D721Med (cell line): ENCODE results near the gene CHST11.

ENCODE experiments used
- DNase-seq: peaks from one replicate; pipeline ENCODE4 v3.0.0; 2011; ENCODE audit warnings: low spot score; ENCODE audit not compliant: insufficient read length
- FAIRE-seq: peaks from 2 replicates; lab custom pipeline; 2011; peaks lifted over from hg19 to GRCh38; lab: Jason Lieb, UNC
- CTCF ChIP-seq: IDR thresholded peaks from 2 replicates; pipeline ENCODE4 v1.5.1; 2012; ENCODE audit warnings: mild to moderate bottlenecking, control low read depth; ENCODE audit not compliant: insufficient read depth; ENCODE audit errors: missing control alignments

CHST11 gene

DNA sequence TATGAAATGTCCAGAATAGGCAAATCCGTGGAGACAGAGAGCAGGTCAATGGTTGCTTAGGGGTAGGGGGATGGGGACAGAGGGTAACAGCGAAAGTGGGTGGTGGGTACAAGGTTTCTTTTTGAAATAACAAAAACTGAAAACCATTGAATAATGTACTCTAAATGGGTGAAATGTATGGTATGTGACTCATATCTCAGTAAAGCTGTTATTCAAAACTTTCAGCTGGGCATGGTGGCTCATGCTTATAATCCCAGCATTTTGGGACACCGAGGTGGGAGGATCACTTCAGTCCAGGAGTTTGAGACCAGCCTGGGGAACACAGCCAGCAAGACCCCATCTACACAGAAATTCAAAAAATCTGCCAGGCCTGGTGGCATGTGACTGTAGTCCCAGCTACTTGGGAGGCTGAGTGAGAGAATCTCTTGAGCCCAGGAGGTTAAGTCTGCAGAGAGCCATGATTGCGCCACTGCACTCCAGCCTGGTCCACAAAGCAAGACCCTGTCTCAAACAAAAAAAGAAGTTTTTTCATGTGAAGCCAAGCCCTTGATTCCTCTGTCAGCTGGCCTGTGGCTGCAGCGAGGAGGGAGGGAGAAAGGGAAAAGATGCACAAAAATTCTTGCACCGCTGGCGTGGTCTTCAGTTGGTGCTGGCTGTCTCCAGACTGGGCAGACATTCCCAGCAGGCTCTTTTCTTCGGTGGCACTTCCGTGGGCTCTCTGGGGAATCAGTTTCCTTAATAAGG is 253.1 kb downstream of the CHST11 start:
- DNase-seq, result no peak
- no peak for FAIRE-seq

DNA sequence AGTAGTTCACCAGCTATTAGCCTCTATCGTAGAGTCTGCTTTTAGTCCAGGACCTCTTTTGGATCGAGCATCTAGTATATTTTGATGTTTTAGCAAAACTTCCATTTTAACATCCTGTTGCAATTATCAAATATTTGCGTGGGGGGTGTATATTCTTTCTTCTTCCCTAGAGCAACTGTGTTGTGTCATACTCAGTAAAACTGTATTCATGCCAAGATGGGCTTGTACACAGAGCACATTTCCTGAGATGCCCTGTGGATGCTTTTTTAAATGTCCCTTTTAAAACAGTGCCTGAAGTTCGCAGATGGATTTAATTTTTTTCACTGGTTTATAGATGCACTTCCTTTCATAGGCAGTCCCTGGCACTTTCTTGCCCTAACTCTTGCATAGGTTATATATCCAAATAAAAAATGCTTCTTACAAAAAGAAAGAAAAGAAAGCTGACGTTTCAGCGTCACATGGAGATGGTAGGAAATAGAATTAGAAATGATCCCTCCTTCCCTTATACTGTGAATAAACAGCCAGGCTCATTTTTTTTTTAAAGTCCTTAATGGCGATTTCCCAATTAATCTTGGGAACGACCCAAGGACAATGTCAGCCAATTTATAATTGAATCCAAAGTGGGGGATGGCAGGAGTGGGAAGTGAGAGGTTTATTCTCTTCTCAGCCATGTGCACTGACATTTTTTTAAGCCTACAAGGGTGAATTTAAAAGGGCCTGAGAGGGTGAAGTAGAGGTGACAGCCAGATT is 254.4 kb downstream of the CHST11 start:
- DNase-seq (no peak), FAIRE-seq (no peak)
- TF ChIP-seq CTCF, result no peak

More for the DNA sequence above, 253.1 kb downstream of the CHST11 start:
- TF ChIP-seq CTCF, result no peak

- no peak for TF ChIP-seq CTCF
- no peak for FAIRE-seq
- no peak for DNase-seq
Measured at GRCh38 chr12:104712477-104712876, 255.7 kb downstream of the CHST11 start.

DNA sequence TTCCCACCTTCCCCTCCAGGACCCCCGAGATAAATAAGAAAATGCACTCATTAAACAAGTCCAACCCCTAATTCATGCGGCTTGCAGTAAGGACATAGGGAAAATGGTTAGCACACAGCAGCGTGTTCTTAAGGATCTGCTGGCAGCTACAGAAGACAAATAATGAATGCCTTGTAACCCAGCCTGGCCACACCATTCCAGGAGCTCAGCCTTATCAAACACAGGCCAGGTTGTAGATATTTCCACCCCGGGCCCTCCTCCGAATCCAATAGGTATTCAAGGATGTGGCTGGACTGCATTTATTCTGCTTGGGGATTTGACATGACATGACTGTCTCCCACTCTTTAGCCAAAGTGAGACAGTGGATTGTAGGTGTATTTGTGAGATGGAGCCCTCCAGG is 256.2 kb downstream of the CHST11 start:
- no peak for TF ChIP-seq CTCF
- DNase-seq (no peak), FAIRE-seq (no peak)

DNA sequence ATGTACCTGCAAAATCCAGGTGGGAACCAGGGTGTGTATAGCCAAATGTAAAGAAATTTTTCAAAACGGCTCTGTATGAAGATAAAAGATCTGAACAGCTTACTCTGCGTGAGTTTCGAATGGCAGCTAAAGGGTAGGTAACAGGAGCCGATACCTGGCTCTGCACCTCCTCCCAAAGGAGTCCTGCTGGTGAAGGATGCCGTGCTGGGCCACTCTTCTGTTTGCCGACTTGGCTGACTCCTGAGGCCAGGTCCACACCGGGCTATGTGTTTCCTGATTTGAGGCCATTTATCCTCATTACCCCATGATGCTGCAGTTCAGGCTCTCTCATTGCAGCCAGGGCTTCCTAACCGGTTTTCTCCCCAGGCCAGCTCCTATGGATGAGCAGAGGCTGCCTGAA is 256.7 kb downstream of the CHST11 start:
- no peak for TF ChIP-seq CTCF
- FAIRE-seq (no peak), DNase-seq (no peak)

DNA sequence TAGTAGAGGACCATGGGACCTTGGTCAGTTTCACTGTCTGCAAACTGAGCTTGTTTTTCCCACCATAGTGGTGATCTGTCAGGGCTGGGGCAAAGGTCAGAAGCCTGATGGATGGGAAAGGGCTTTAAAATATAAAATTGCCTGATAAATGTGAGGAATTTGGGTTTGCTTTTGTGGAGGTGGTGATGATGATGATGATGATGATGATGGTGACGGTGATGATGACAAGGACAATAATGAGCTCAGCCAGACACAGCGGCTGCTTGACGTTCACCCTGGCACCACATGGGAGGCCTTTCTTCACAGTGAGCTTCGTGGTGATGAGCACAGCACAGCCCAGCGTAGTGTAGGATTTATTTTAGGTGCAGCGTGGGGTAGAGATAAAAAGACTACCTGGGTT is 257.6 kb downstream of the CHST11 start:
- TF ChIP-seq CTCF, result no peak
- FAIRE-seq, result no peak
- no peak for DNase-seq

GRCh38 chr12:104716172-104716571 is 259.4 kb downstream of the CHST11 start:
- no peak for DNase-seq
- no peak for TF ChIP-seq CTCF
- no peak for FAIRE-seq
